ENCODE data around the gene FKBP8. TPM values are rescaled to one million over a fixed set of nuclear protein-coding genes. Genes with fewer than 3 reads are reported as not detected.

FKBP8 gene
- total RNA-seq, 1 experiment from 2014 or later, result 345 TPM

DNA sequence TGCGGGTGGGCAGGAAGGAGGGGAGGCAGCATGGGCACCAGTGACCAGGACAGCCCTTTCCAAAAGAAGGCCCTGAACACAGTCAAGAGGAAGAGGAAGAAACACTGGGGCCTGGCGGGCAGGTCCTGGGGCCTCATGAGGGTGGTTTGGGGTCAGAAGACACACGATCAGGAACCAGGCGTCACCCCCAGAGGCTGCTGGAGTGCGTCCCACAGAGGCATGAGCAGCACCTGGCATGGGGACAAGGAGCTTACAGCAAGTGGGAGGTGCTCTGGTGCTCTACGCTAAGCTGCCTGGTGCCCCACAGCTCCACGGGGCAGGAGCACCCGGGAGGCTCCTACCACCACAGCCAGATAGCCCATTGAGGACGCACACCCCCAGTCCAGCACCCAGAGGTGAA, 41.5 kb downstream of the FKBP8 start:
- POLR2A ChIA-PET, result no interaction called here
- Mint-ChIP-seq H3K36me3 (no peaks in the 10 kb centered on the region), H3K27ac (no peak overlapping the region), H3K4me3 (no peak overlapping the region), H3K27me3 (ENCODE audit: low read depth) (no peaks in the 10 kb centered on the region), H3K4me1 (peaks cover 9% of the 10 kb centered on the region), H3K9me3 (no peaks in the 10 kb centered on the region)
- TF ChIP-seq, protein P1, sequence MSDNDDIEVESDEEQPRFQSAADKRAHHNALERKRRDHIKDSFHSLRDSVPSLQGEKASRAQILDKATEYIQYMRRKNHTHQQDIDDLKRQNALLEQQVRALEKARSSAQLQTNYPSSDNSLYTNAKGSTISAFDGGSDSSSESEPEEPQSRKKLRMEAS (CRISPR knock-in tag; IDR thresholded peaks at IDR 0.05), result no peak
- TF ChIP-seq SOX15 (CRISPR knock-in tag; IDR thresholded peaks at IDR 0.05), result no peak
- no peak for TF ChIP-seq ZNF671 (CRISPR knock-in tag; IDR thresholded peaks at IDR 0.05)
- TF ChIP-seq, protein P2, sequence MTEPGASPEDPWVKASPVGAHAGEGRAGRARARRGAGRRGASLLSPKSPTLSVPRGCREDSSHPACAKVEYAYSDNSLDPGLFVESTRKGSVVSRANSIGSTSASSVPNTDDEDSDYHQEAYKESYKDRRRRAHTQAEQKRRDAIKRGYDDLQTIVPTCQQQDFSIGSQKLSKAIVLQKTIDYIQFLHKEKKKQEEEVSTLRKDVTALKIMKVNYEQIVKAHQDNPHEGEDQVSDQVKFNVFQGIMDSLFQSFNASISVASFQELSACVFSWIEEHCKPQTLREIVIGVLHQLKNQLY (CRISPR knock-in tag; IDR thresholded peaks at IDR 0.05), result no peak
- no peak for TF ChIP-seq ZNF416 (CRISPR knock-in tag; IDR thresholded peaks at IDR 0.05)
- no peak for TF ChIP-seq ZNF396 (CRISPR knock-in tag; IDR thresholded peaks at IDR 0.05; ENCODE audit: borderline replicate concordance)
- no peak for TF ChIP-seq TEAD4 (CRISPR knock-in tag; IDR thresholded peaks at IDR 0.05)
- TF ChIP-seq, protein P3, sequence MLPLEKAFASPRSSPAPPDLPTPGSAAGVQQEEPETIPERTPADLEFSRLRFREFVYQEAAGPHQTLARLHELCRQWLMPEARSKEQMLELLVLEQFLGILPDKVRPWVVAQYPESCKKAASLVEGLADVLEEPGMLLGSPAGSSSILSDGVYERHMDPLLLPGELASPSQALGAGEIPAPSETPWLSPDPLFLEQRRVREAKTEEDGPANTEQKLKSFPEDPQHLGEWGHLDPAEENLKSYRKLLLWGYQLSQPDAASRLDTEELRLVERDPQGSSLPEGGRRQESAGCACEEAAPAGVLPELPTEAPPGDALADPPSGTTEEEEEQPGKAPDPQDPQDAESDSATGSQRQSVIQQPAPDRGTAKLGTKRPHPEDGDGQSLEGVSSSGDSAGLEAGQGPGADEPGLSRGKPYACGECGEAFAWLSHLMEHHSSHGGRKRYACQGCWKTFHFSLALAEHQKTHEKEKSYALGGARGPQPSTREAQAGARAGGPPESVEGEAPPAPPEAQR (CRISPR knock-in tag; IDR thresholded peaks at IDR 0.05), result no peak
- TF ChIP-seq IRF2 (CRISPR knock-in tag; IDR thresholded peaks at IDR 0.05; ENCODE audit: borderline replicate concordance, low read depth), result no peak
- no peak for TF ChIP-seq FOXP4 (CRISPR knock-in tag; IDR thresholded peaks at IDR 0.05)
- ATAC-seq (no peak), DNase-seq (ENCODE audit: low spot score) (no peak)
- CTCF ChIA-PET, result interaction anchor here (2.3 to 2.6 kb wide), 2 partner anchors 17 to 19 kb away, joined by 9 to 12 read pairs; no protein-coding TSS in a partner anchor

GRCh38 chr19:18501351-18501750, 42.0 kb downstream of the FKBP8 start:
- Mint-ChIP-seq H3K36me3 (no peaks in the 10 kb centered on the region), H3K27ac (peak overlapping the region; percentile 70; the same call in 1 of the 2 replicates), H3K9me3 (no peaks in the 10 kb centered on the region), H3K4me3 (no peak overlapping the region), H3K4me1 (peaks cover 11% of the 10 kb centered on the region), H3K27me3 (ENCODE audit: low read depth) (no peaks in the 10 kb centered on the region)
- ChIA-PET POLR2A (no interaction called here), CTCF (interaction anchor here (2.3 to 2.6 kb wide), 2 partner anchors 16 to 19 kb away, joined by 9 to 12 read pairs; no protein-coding TSS in a partner anchor)
- ATAC-seq (no peak), DNase-seq (ENCODE audit: low spot score) (no peak)
- TF ChIP-seq ZNF416 (CRISPR knock-in tag; IDR thresholded peaks at IDR 0.05), result no peak
- no peak for TF ChIP-seq STAT6 (CRISPR knock-in tag; conservative IDR thresholded peaks at IDR 0.05; ENCODE audit: low read depth)
- TF ChIP-seq JUN (CRISPR knock-in tag; IDR thresholded peaks at IDR 0.05), result no peak

GRCh38 chr19:18500799-18501198, 42.6 kb downstream of the FKBP8 start:
- CTCF ChIA-PET, result interaction anchor here (1.1 to 3.2 kb wide), 4 partner anchors 12 to 50 kb away, joined by 5 to 14 read pairs (median 10); no protein-coding TSS in a partner anchor
- H3K9me3 Mint-ChIP-seq, result no peaks in the 10 kb centered on the region
- POLR2A ChIA-PET, result no interaction called here
- DNase-seq (ENCODE audit: low spot score) (no peak), ATAC-seq (no peak)
- H3K4me1 Mint-ChIP-seq, result peaks cover 16% of the 10 kb centered on the region
- H3K27me3 Mint-ChIP-seq (ENCODE audit: low read depth), result no peaks in the 10 kb centered on the region
- peak overlapping the region; percentile 70; the same call in 1 of the 2 replicates for H3K27ac Mint-ChIP-seq
- H3K4me3 Mint-ChIP-seq, result no peak overlapping the region
- no peaks in the 10 kb centered on the region for H3K36me3 Mint-ChIP-seq
- TF ChIP-seq CREB1 (CRISPR knock-in tag; IDR thresholded peaks at IDR 0.05) (no peak), NR2C2 (CRISPR knock-in tag; IDR thresholded peaks at IDR 0.05) (no peak), FOXP4 (CRISPR knock-in tag; IDR thresholded peaks at IDR 0.05) (no peak), ZNF232 (CRISPR knock-in tag; IDR thresholded peaks at IDR 0.05) (no peak), ZNF425 (CRISPR knock-in tag; conservative IDR thresholded peaks at IDR 0.05) (no peak), ZNF423 (CRISPR knock-in tag; IDR thresholded peaks at IDR 0.05) (no peak)
- TF ChIP-seq, protein P4, sequence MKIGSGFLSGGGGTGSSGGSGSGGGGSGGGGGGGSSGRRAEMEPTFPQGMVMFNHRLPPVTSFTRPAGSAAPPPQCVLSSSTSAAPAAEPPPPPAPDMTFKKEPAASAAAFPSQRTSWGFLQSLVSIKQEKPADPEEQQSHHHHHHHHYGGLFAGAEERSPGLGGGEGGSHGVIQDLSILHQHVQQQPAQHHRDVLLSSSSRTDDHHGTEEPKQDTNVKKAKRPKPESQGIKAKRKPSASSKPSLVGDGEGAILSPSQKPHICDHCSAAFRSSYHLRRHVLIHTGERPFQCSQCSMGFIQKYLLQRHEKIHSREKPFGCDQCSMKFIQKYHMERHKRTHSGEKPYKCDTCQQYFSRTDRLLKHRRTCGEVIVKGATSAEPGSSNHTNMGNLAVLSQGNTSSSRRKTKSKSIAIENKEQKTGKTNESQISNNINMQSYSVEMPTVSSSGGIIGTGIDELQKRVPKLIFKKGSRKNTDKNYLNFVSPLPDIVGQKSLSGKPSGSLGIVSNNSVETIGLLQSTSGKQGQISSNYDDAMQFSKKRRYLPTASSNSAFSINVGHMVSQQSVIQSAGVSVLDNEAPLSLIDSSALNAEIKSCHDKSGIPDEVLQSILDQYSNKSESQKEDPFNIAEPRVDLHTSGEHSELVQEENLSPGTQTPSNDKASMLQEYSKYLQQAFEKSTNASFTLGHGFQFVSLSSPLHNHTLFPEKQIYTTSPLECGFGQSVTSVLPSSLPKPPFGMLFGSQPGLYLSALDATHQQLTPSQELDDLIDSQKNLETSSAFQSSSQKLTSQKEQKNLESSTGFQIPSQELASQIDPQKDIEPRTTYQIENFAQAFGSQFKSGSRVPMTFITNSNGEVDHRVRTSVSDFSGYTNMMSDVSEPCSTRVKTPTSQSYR (CRISPR knock-in tag; IDR thresholded peaks at IDR 0.05), result no peak

All from WTC11 (cell line).